ENCODE measurements around the gene ASPSCR1.

The ASPSCR1 gene

GRCh38 chr17:81977211-81977808 is at the start of gene ASPSCR1:
Gene ASPSCR1, plus strand, starts transcription at chr17:81977629. Its CDS starts 18 bp downstream, at chr17:81977647.
- peak; percentile 78 to 98 (median 88) for DNase-seq
- intact Hi-C loops (cut with DNase I) = no loop called here

- intact Hi-C loops (cut with DNase I) = no loop called here
- peak; percentile 84 to 98 (median 88) for DNase-seq
These were observed 49.5 kb upstream of the ASPSCR1 start, which contains the start of gene MAFG for GRCh38 chr17:81927653-81928543. Gene MAFG, minus strand, starts transcription at chr17:81927735. Its CDS starts 4,550 bp downstream, at chr17:81923185.

GRCh38 chr17:81928544-81929252 is 48.7 kb upstream of the ASPSCR1 start:
- no peak for DNase-seq
- intact Hi-C loops (cut with DNase I) = no loop called here

GRCh38 chr17:81929253-81930141 is 47.9 kb upstream of the ASPSCR1 start:
- intact Hi-C loops (cut with DNase I) = no loop called here
- no peak for DNase-seq

- no peak for DNase-seq
- intact Hi-C loops (cut with DNase I) = no loop called here
These were observed 47.0 kb upstream of the ASPSCR1 start for GRCh38 chr17:81930142-81931125.

GRCh38 chr17:81931189-81931556 is 46.3 kb upstream of the ASPSCR1 start:
- no peak for DNase-seq
- intact Hi-C loops (cut with DNase I) = no loop called here

- no peak for DNase-seq
- intact Hi-C loops (cut with DNase I) = no loop called here
These were observed 45.7 kb upstream of the ASPSCR1 start for GRCh38 chr17:81931557-81932332.

GRCh38 chr17:81932333-81932983 is 45.0 kb upstream of the ASPSCR1 start:
- DNase-seq = no peak
- intact Hi-C loops (cut with DNase I) = no loop called here

GRCh38 chr17:81933178-81933699 is 44.2 kb upstream of the ASPSCR1 start:
- DNase-seq = no peak
- intact Hi-C loops (cut with DNase I) = no loop called here

GRCh38 chr17:81934098-81934757 is 43.2 kb upstream of the ASPSCR1 start:
- intact Hi-C loops (cut with DNase I) = no loop called here
- DNase-seq = no peak

GRCh38 chr17:81934850-81935708 is 42.4 kb upstream of the ASPSCR1 start:
- intact Hi-C loops (cut with DNase I) = no loop called here
- DNase-seq = no peak

- intact Hi-C loops (cut with DNase I) = no loop called here
- DNase-seq = no peak
These were observed 41.7 kb upstream of the ASPSCR1 start for GRCh38 chr17:81935709-81936084.

GRCh38 chr17:81939218-81939617 is 38.2 kb upstream of the ASPSCR1 start:
- DNase-seq = no peak
- intact Hi-C loops (cut with DNase I) = no loop called here

- intact Hi-C loops (cut with DNase I) = no loop called here
- DNase-seq = peak; percentile 33 to 97 (median 80)
These were observed 37.5 kb upstream of the ASPSCR1 start for GRCh38 chr17:81939881-81940385.

- intact Hi-C loops (cut with DNase I) = no loop called here
- DNase-seq = peak in 1 of 10 donors; percentile 82
These were observed 36.6 kb upstream of the ASPSCR1 start for GRCh38 chr17:81940538-81941483.
